Thyroid gland (tissue), 4 donors: ENCODE measurements around the gene RADX.

Experiments used
- CTCF ChIP-seq, 6 experiments: fragments of 200-600 bp in 3 of 6; fragments of 450-650 bp in 3 of 6; sonication (generic) in 3 of 6; IDR thresholded peaks; one replicate each; pipeline ENCODE4 v1.5.1; 2016 to 2019; ENCODE audit warnings: antibody characterized with exemption in 6 of 6, mild to moderate bottlenecking in 2 of 6, inconsistent platforms in 1 of 6, moderate library complexity in 1 of 6
- POLR2A ChIP-seq, 2 donors: fragments of 450-650 bp; IDR thresholded peaks; one replicate each; pipeline ENCODE4 v1.6.1; 2017; ENCODE audit warnings: antibody characterized with exemption in 2 of 2, mild to moderate bottlenecking in 2 of 2, moderate library complexity in 1 of 2

- TF ChIP-seq POLR2A (IDR thresholded peaks at IDR 0.05) (no peak), CTCF (IDR thresholded peaks at IDR 0.05) (no peak)
Observed at GRCh38 chrX:106599411-106599810, 12.4 kb upstream of the RADX start.
